Small intestine (tissue), 7 donors: ENCODE results near the gene NQO2. TPM values are rescaled to one million over a fixed set of nuclear protein-coding genes. Genes with fewer than 3 reads are reported as not detected.
"Not testable (repeated sequence)": the region's sequence is repeated elsewhere in the genome, so short reads cannot be mapped to it uniquely, and the experiment has no call there.

Experiments used
- DNase-seq, 2 donors: peaks; one replicate each; pipeline versions ENCODE4 v3.0.0 to v3.0.0-alpha.2; 2013
- FAIRE-seq: peaks from 2 replicates; lab custom pipeline; 2012; peaks lifted over from hg19 to GRCh38; lab: Jason Lieb, UNC
- H3K27ac ChIP-seq, 3 donors: one replicate each; pipeline ENCODE4 v1.5.1; 2013; ENCODE audit warnings: low read length in 2 of 3, mild to moderate bottlenecking in 2 of 3, control low read depth in 1 of 3, inconsistent platforms in 1 of 3, low read depth in 1 of 3, moderate library complexity in 1 of 3
- H3K27me3 ChIP-seq, 3 donors: one replicate each; pipeline ENCODE4 v1.6.1; 2013; ENCODE audit warnings: low read length in 3 of 3, inconsistent platforms in 1 of 3; ENCODE audit not compliant: control insufficient read depth in 3 of 3, insufficient read depth in 3 of 3
- H3K36me3 ChIP-seq, 3 donors: one replicate each; pipeline ENCODE4 v1.6.1; 2013; ENCODE audit warnings: low read length in 3 of 3, inconsistent platforms in 1 of 3, low read depth in 1 of 3, mild to moderate bottlenecking in 1 of 3, moderate library complexity in 1 of 3; ENCODE audit not compliant: control insufficient read depth in 3 of 3, insufficient read depth in 2 of 3
- H3K4me1 ChIP-seq, 3 donors: one replicate each; pipeline ENCODE4 v1.6.1; 2013; ENCODE audit warnings: low read length in 2 of 3, inconsistent platforms in 1 of 3, low read depth in 1 of 3, mild to moderate bottlenecking in 1 of 3, moderate library complexity in 1 of 3; ENCODE audit not compliant: control insufficient read depth in 3 of 3, insufficient read depth in 2 of 3
- H3K4me3 ChIP-seq, 3 donors: one replicate each; pipeline ENCODE4 v1.5.1; 2013; ENCODE audit warnings: low read length in 3 of 3, control low read depth in 1 of 3, inconsistent platforms in 1 of 3, low read depth in 1 of 3, mild to moderate bottlenecking in 1 of 3, moderate library complexity in 1 of 3
- H3K9me3 ChIP-seq, 2 donors: one replicate each; pipeline ENCODE4 v1.6.1; 2013; ENCODE audit warnings: low read depth in 1 of 2, low read length in 1 of 2; ENCODE audit not compliant: control insufficient read depth in 2 of 2, insufficient read depth in 1 of 2
- WGBS, 3 donors: extraction: QIAGEN DNeasy Blood & Tissue Kit; methylation state at CpG; one replicate each; pipeline ENCODE4 v1.1.7; 2013; 5-methylcytosine and 5-hydroxymethylcytosine counted together
- polyA plus RNA-seq, 4 donors: library from polyadenylated mRNA; stranded (reverse) in 3 of 4; unstranded in 1 of 4; fragments of 200-250 nt in 3 of 4; fragments of 120-200 nt in 1 of 4; gene quantifications; one replicate each; pipeline versions ENCODE4 v1.2.1 to v1.2.3, GENCODE V29; 2013
- donor health status: healthy with polysubstance abuse.
- donor health status: control.
- donor health status: control.
- donor health status: Bipolar disorder and iron deficiency.
- donor health status: healthy.

The NQO2 gene
- polyA plus RNA-seq, 4 donors, result 23.2 to 84.5 (median 58.9) TPM

GRCh38 chr6:3007571-3007970 is 7.9 kb downstream of the NQO2 start:
- H3K27ac ChIP-seq, result no peak overlapping the region
- H3K9me3 ChIP-seq, result peaks cover 0 to 20% of the 10 kb centered on the region in 2 donors
- no peaks in the 10 kb centered on the region for H3K27me3 ChIP-seq
- H3K4me1 ChIP-seq, result peaks cover 0 to 5% (median 4%) of the 10 kb centered on the region in 3 donors
- DNase-seq (no peak), FAIRE-seq (no peak)
- H3K4me3 ChIP-seq, result no peak overlapping the region
- H3K36me3 ChIP-seq, result peaks cover 0 to 47% (median 4%) of the 10 kb centered on the region in 3 donors
- 91 to 93% (median 93%) methylated on average over 3 of the region's 3 CpGs for whole genome bisulfite sequencing, 3 donors

GRCh38 chr6:3008712-3009265 is 9.1 kb downstream of the NQO2 start:
- not testable (repeated sequence) for FAIRE-seq, DNase-seq
- peaks cover 3 to 50% (median 4%) of the 10 kb centered on the region in 3 donors for H3K36me3 ChIP-seq

GRCh38 chr6:3009930-3010329 is 10.2 kb downstream of the NQO2 start:
- DNase-seq, result peak; percentile 35 to 86
- H3K36me3 ChIP-seq, result peaks cover 2 to 52% (median 3%) of the 10 kb centered on the region in 3 donors
- no peaks in the 10 kb centered on the region for H3K27me3 ChIP-seq
- 25 to 65% (median 50%) methylated on average over 3 of the region's 3 CpGs for WGBS, 3 donors
- no peak for FAIRE-seq
- peaks cover 0 to 5% (median 4%) of the 10 kb centered on the region in 3 donors for H3K4me1 ChIP-seq
- H3K9me3 ChIP-seq, result peaks cover 0 to 23% of the 10 kb centered on the region in 2 donors
- no peak overlapping the region for H3K4me3 ChIP-seq
- peak overlapping the region in 2 of 3 donors; percentile 34 to 68 for H3K27ac ChIP-seq

More at GRCh38 chr6:3008712-3009265, 9.1 kb downstream of the NQO2 start:
- H3K27ac ChIP-seq, H3K4me3 ChIP-seq, H3K4me1 ChIP-seq, H3K27me3 ChIP-seq: not testable (repeated sequence)
- peaks cover 0 to 23% of the 10 kb centered on the region in 2 donors for H3K9me3 ChIP-seq
- 96 to 98% (median 97%) methylated on average over 17 of the region's 17 CpGs for WGBS, 3 donors

- peaks cover 0 to 5% (median 4%) of the 10 kb centered on the region in 3 donors for H3K4me1 ChIP-seq
- no peak for FAIRE-seq
- DNase-seq, result no peak
- no peaks in the 10 kb centered on the region for H3K27me3 ChIP-seq
- no peak overlapping the region for H3K4me3 ChIP-seq
- H3K9me3 ChIP-seq, result peaks cover 0 to 23% of the 10 kb centered on the region in 2 donors
- no peak overlapping the region for H3K27ac ChIP-seq
- peaks cover 2 to 57% (median 3%) of the 10 kb centered on the region in 3 donors for H3K36me3 ChIP-seq
These were observed 11.5 kb downstream of the NQO2 start for GRCh38 chr6:3011158-3011557.

DNA sequence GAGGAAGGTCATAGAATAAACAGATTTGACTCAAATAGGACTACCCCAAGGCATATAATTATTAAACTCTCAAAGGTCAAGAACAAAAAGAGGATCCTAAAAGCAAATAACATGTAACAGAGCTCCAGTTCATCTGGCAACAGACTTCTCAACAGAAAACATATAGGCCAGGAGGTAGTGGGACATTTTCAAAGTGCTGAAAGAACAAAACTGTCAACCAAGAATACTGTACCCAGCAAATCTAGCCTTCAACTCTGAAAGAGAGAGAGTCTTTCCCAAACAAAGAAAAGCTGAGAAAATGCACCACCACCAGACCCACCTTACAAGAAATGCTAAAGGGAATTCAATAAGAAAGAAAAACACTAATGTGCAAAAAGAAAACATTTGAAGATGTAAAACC is 11.9 kb downstream of the NQO2 start:
- Histone ChIP-seq H3K4me1 (peaks cover 0 to 5% (median 4%) of the 10 kb centered on the region in 3 donors), H3K27me3 (no peaks in the 10 kb centered on the region), H3K27ac (no peak overlapping the region), H3K4me3 (no peak overlapping the region), H3K9me3 (peaks cover 0 to 23% of the 10 kb centered on the region in 2 donors), H3K36me3 (peaks cover 2 to 56% (median 6%) of the 10 kb centered on the region in 3 donors)
- no peak for FAIRE-seq
- no peak for DNase-seq

DNA sequence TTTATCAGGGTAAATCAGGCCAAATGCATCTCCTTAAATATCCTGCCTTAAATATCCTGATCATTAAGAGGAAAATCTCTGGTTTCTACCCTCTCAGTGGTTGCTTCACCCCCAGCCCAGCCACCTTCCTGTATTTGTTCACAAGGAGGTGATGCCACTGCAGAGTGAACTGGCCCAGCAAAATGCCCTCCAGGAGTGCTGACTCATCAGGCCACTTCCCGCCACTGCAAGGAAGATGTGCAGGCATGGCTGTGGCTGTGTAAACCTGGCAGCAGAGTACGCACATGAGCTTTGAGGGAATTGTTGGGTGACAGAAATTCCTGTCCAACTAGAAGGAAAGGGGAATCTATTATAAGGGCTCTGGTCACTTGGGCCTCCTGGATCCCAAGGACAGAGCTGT is 13.8 kb downstream of the NQO2 start:
- H3K27me3 ChIP-seq, result no peaks in the 10 kb centered on the region
- H3K4me3 ChIP-seq, result no peak overlapping the region
- peaks cover 2 to 62% (median 10%) of the 10 kb centered on the region in 3 donors for H3K36me3 ChIP-seq
- DNase-seq (no peak), FAIRE-seq (no peak)
- H3K4me1 ChIP-seq, result peaks cover 0 to 5% (median 4%) of the 10 kb centered on the region in 3 donors
- peaks cover 0 to 23% of the 10 kb centered on the region in 2 donors for H3K9me3 ChIP-seq
- WGBS, 3 donors, result 83 to 97% (median 89%) methylated on average over 2 of the region's 2 CpGs
- H3K27ac ChIP-seq, result no peak overlapping the region

DNA sequence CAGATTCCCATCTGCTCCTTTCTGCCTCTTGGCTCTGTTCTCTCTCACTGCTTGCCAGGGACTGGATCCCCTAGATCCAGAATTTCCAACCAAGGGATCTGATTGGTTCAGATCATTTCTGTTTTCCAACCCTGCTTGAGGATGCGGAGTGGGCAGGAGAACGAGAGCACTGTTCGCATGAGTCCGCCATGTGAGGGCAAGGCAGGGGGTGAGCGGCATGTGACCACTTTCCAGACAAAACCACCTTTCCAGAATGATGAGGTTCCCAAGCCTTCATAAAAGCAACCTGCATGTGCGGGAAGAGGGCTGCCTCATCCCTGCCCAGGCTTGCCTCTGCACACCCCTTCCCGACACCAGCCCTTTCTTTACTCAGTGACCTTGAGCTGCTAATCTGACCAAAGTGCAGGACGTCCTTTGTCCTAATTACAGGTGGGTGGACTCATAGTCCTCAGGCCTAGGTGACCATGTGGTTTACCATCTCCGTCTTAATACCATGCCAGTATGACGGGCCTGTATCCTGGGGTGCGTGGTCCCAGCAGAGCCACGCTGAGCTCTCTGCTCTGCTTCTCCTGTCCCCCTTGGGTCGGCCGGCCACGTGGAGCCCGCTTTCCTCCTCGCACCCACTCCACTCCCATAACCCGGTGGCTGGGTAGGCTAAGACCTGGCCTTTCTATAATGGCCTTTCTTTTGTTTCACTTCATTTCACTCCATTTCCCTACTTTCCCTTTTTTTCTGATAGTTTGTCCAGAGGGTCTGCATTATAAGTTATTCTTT is 14.4 kb downstream of the NQO2 start:
- no peaks in the 10 kb centered on the region for H3K27me3 ChIP-seq
- no peak for FAIRE-seq
- no peak overlapping the region for H3K4me3 ChIP-seq
- H3K36me3 ChIP-seq, result peaks cover 2 to 58% (median 10%) of the 10 kb centered on the region in 3 donors
- H3K27ac ChIP-seq, result no peak overlapping the region
- peaks cover 0 to 5% (median 4%) of the 10 kb centered on the region in 3 donors for H3K4me1 ChIP-seq
- H3K9me3 ChIP-seq, result peaks cover 0 to 23% of the 10 kb centered on the region in 2 donors
- WGBS, 3 donors, result 90 to 96% (median 90%) methylated on average over 18 of the region's 18 CpGs
- no peak for DNase-seq

- Histone ChIP-seq H3K4me3 (no peak overlapping the region), H3K27me3 (no peaks in the 10 kb centered on the region), H3K27ac (no peak overlapping the region), H3K9me3 (peaks cover 0 to 23% of the 10 kb centered on the region in 2 donors), H3K36me3 (peaks cover 2 to 60% (median 10%) of the 10 kb centered on the region in 3 donors), H3K4me1 (peaks cover 0 to 4% (median 4%) of the 10 kb centered on the region in 3 donors)
- FAIRE-seq (no peak), DNase-seq (no peak)
- 90 to 94% (median 91%) methylated on average over 4 of the region's 4 CpGs for WGBS, 3 donors
These were observed 15.0 kb downstream of the NQO2 start for GRCh38 chr6:3014675-3015066.
